Stimulated activated CD8-positive, alpha-beta memory T cell treated with anti-CD3 and anti-CD28 coated beads, Interleukin-12 subunit alpha, Interleukin-12 subunit beta, amount 100 ng/mL, for 1 hour (primary cell): ENCODE data around the gene PFKP.
"Not testable (repeated sequence)": the region's sequence is repeated elsewhere in the genome, so short reads cannot be mapped to it uniquely, and the experiment has no call there.

ENCODE experiments used
- DNase-seq: peaks from one replicate; pipeline ENCODE4 v3.0.0-alpha.2; 2020; ENCODE audit warnings: low read depth

Gene PFKP

GRCh38 chr10:3159152-3159551, 91.8 kb downstream of the PFKP start:
- no peak for DNase-seq

- no peak for DNase-seq
These were observed 95.2 kb downstream of the PFKP start for GRCh38 chr10:3162533-3162932.

DNA sequence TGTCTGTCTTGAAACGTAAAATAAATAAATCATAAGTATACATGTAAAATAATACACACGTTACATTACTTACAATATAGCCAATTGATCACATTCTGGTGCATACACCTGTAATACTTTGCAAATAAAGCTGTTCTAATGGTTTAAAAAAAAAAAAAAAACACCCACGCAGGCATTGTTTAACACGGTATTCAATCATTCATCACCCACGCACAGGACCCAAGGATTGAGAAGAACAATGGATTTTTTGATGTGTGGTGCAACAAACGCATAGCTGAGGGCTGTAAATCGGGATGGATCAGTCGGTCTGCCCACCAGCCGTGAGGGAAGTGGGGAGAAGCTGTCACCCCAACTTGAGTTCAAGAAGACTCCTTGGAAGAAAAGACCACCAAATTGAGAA, 96.5 kb downstream of the PFKP start:
- no peak for DNase-seq

DNA sequence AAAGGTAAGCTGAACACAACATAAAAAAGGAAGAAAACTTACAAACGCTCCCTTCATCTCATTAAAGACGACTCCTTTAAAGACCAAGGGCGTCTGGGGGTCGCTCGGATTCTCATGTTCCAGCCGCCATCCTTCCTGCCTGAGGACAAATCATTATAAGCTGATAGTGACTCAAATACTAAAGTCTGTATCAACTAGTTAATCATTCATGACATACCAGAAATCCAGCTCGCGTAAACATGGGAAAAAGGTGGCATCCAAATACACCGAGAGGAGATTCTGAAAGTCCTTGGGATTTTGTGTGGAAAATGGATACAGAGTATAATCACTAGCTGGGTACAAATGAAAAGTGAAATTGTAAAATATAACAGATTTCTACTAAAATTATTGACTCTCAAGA, 97.8 kb downstream of the PFKP start:
- no peak for DNase-seq

DNA sequence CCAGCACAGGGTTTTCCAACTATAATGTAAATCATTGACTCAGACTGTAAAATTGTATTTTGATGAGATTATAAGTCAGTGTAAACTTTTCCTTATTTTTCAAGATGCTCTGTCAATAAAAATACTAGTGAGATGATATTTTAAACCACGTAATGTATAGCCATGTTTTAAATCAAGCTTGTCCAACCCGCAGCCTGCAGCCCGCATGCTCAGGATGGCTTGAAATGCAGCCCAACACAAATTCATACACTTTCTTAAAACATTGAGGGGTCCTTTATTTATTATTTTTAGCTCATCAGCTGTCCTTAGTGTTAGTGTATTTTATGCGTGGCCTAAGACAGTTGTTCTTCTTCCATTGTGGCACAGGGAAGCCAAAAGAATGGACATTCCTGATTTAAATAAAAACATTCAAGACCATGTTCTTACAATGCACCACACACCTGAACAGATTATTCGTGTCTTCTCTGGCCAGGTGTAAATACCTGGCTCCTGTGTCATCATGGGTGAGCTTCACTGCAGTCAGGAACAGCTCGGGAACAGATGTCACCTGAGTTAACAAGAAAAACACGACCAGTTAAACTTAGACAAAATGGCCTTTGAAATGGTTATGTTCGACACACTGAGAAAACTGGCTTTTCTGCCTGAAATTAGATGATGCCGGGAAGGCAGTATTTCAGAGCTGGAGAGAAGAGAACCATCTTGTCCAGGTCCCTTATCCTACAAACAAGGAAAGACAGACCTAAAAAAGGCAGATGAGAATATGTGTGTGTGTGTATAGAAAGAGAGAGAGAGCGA, 99.3 kb downstream of the PFKP start:
- DNase-seq = no peak

- DNase-seq = no peak
These were observed 100.4 kb downstream of the PFKP start for GRCh38 chr10:3167611-3168330.

- DNase-seq = no peak
These were observed 101.9 kb downstream of the PFKP start for GRCh38 chr10:3169271-3169670.

DNA sequence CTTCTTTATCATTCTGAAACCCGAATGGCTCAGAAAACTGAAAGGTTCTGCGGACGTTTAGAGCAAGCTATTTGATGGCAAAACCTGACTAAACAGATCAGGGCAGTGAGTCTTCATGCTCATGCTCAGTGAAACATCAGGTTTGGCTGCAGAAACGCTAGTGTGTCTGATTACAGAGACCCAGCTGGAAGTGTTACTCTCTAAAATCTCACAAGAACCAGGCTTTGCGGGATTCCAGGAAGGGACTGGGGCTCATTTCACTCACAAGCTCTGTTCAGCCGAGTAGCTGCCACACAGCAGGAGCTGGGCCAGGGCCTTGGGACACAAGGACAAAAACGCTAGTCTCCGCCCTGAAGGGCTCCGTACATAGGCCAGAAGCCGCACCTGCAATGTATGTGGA, 102.3 kb downstream of the PFKP start:
- no peak for DNase-seq

GRCh38 chr10:3171488-3171887, 104.1 kb downstream of the PFKP start:
- DNase-seq = not testable (repeated sequence)

DNA sequence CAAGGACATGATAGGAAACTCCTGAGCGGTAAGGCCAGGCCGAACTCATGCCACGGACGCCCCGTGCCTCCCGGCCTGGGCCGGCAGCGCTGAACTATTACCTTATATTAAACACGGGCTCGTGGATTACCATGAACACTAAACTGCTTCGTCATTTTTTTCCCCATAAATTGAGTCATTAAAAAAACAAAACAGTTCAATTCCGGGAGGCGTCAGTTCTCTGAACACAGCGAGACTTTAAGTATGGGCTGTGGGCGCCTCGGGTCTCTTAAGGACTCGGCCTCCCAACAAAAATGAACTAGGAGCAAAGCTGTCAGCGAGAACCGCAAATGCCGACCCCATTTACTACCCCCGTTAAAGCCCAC, 104.7 kb downstream of the PFKP start:
- DNase-seq = no peak

- DNase-seq = peak; percentile 99
These were observed 105.3 kb downstream of the PFKP start, which contains the start of gene PITRM1 for GRCh38 chr10:3172446-3173170. Gene PITRM1, minus strand, starts transcription at chr10:3172782. Its CDS starts 10 bp downstream, at chr10:3172772.

- DNase-seq = no peak
These were observed 106.0 kb downstream of the PFKP start for GRCh38 chr10:3173171-3173878.

GRCh38 chr10:3178042-3178441, 110.7 kb downstream of the PFKP start:
- DNase-seq = no peak

DNA sequence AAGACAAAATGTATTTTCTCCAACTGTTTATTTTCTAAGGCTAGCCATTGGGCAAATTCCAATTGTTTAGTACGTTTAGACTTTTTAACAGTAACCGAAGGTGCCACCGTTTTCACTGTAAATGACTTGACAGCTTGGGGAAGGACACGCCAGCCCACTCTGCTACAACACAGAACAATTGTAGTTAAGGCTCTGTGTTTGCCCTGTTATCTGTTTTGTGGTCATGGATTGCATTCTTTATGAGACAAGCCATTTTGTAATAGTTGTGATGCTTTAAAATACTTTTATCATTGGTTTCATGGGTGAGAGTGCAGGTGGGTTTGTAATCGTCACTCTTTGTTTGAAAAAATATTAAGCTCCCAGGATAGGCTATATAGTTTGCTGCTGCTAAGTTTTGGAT, 111.8 kb downstream of the PFKP start:
- no peak for DNase-seq

DNA sequence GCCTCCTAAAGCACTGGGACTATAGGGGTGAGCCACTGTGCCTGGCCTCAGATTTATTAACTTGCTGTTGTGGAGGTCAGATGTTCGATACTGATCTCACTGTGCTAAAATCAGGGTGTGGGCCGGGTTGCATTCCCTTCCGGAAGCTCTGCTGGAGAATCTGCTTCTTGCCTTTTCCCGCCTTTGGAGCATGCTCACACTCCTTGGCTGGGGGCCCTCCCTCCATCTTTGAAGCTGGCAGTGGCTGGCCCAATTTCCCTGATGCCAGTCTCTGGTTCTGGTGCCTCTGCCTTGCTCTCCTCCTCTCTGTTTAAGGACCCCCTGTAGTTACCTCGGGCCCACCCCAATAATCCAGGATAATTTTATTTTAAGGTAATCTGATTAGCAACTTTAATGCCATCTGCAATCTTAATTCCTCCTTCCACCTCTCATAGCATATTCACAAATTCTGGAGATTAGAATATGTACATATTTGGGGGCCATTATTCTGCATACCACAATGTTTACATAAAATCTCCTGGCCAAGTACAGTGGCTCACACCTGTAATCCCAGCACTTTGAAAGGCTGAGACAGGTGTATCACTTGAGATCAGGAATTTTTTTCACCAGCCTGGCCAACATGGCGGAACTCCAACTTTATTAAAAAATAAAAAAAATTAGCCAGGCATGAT, 113.1 kb downstream of the PFKP start:
- no peak for DNase-seq

GRCh38 chr10:3185386-3185785, 118.0 kb downstream of the PFKP start:
- no peak for DNase-seq

- peak; percentile 13 for DNase-seq
These were observed 119.0 kb downstream of the PFKP start for GRCh38 chr10:3186368-3186767.
